ENCODE results near the gene ADPRH.
A peak's percentile ranks its signal among the peaks of the same experiment; 100 is the strongest.
"Not testable (repeated sequence)": the region's sequence is repeated elsewhere in the genome, so short reads cannot be mapped to it uniquely, and the experiment has no call there.

Gene ADPRH

GRCh38 chr3:119585208-119585607 lies 5.9 kb downstream of the ADPRH start:
- Histone ChIP-seq H3K4me1 (ENCODE audit: control insufficient read depth, insufficient read depth, low read length, unreplicated experiment) (peaks cover 16% of the 10 kb centered on the region), H3K79me2 (ENCODE audit: control insufficient read depth, insufficient read depth, low read length, unreplicated experiment) (no peaks in the 10 kb centered on the region), H3K27me3 (ENCODE audit: insufficient read depth, low read length) (no peaks in the 10 kb centered on the region), H3K27ac (ENCODE audit: low read depth, low read length) (no peak overlapping the region), H2AFZ (ENCODE audit: low read length, unreplicated experiment) (no peak overlapping the region), H3K4me3 (ENCODE audit: low read depth, low read length) (no peak overlapping the region), H3K36me3 (ENCODE audit: insufficient read depth, low read length) (peaks cover 4% of the 10 kb centered on the region; the same call in 1 of the 2 replicates)

GRCh38 chr3:119585856-119586570 lies 6.7 kb downstream of the ADPRH start:
- H3K27ac ChIP-seq (ENCODE audit: low read depth, low read length), result peak overlapping the region; percentile 32; the same call in 1 of the 2 replicates
- H3K79me2 ChIP-seq (ENCODE audit: control insufficient read depth, insufficient read depth, low read length, unreplicated experiment), result no peaks in the 10 kb centered on the region
- H3K4me3 ChIP-seq (ENCODE audit: low read depth, low read length), result no peak overlapping the region
- peaks cover 7% of the 10 kb centered on the region; the same call in 1 of the 2 replicates for H3K36me3 ChIP-seq (ENCODE audit: insufficient read depth, low read length)
- peaks cover 11% of the 10 kb centered on the region for H3K4me1 ChIP-seq (ENCODE audit: control insufficient read depth, insufficient read depth, low read length, unreplicated experiment)
- no peaks in the 10 kb centered on the region for H3K27me3 ChIP-seq (ENCODE audit: insufficient read depth, low read length)
- no peak overlapping the region for H2AFZ ChIP-seq (ENCODE audit: low read length, unreplicated experiment)

GRCh38 chr3:119586733-119587172 lies 7.5 kb downstream of the ADPRH start:
- Histone ChIP-seq H3K27ac (ENCODE audit: low read depth, low read length) (no peak overlapping the region), H3K4me3 (ENCODE audit: low read depth, low read length) (no peak overlapping the region), H3K4me1 (ENCODE audit: control insufficient read depth, insufficient read depth, low read length, unreplicated experiment) (peaks cover 11% of the 10 kb centered on the region), H3K36me3 (ENCODE audit: insufficient read depth, low read length) (peaks cover 7% of the 10 kb centered on the region; the same call in 1 of the 2 replicates), H3K79me2 (ENCODE audit: control insufficient read depth, insufficient read depth, low read length, unreplicated experiment) (no peaks in the 10 kb centered on the region), H3K27me3 (ENCODE audit: insufficient read depth, low read length) (no peaks in the 10 kb centered on the region), H2AFZ (ENCODE audit: low read length, unreplicated experiment) (no peak overlapping the region)

GRCh38 chr3:119588112-119588511 lies 8.8 kb downstream of the ADPRH start:
- Histone ChIP-seq H3K27me3 (ENCODE audit: insufficient read depth, low read length) (no peaks in the 10 kb centered on the region), H3K4me3 (ENCODE audit: low read depth, low read length) (no peak overlapping the region), H2AFZ (ENCODE audit: low read length, unreplicated experiment) (no peak overlapping the region), H3K79me2 (ENCODE audit: control insufficient read depth, insufficient read depth, low read length, unreplicated experiment) (no peaks in the 10 kb centered on the region), H3K36me3 (ENCODE audit: insufficient read depth, low read length) (peaks cover 7% of the 10 kb centered on the region; the same call in 1 of the 2 replicates), H3K4me1 (ENCODE audit: control insufficient read depth, insufficient read depth, low read length, unreplicated experiment) (peaks cover 11% of the 10 kb centered on the region), H3K27ac (ENCODE audit: low read depth, low read length) (no peak overlapping the region)

GRCh38 chr3:119589102-119589773 lies 9.9 kb downstream of the ADPRH start:
- Histone ChIP-seq H2AFZ (ENCODE audit: low read length, unreplicated experiment) (no peak overlapping the region), H3K4me3 (ENCODE audit: low read depth, low read length) (no peak overlapping the region), H3K4me1 (ENCODE audit: control insufficient read depth, insufficient read depth, low read length, unreplicated experiment) (peaks cover 11% of the 10 kb centered on the region), H3K79me2 (ENCODE audit: control insufficient read depth, insufficient read depth, low read length, unreplicated experiment) (no peaks in the 10 kb centered on the region), H3K36me3 (ENCODE audit: insufficient read depth, low read length) (peaks cover 7% of the 10 kb centered on the region; the same call in 1 of the 2 replicates), H3K27me3 (ENCODE audit: insufficient read depth, low read length) (no peaks in the 10 kb centered on the region), H3K27ac (ENCODE audit: low read depth, low read length) (no peak overlapping the region)

GRCh38 chr3:119590706-119591105 lies 11.4 kb downstream of the ADPRH start:
- Histone ChIP-seq H3K27ac (ENCODE audit: low read depth, low read length) (no peak overlapping the region), H3K36me3 (ENCODE audit: insufficient read depth, low read length) (peaks cover 7% of the 10 kb centered on the region; the same call in 1 of the 2 replicates), H3K4me3 (ENCODE audit: low read depth, low read length) (no peak overlapping the region), H3K27me3 (ENCODE audit: insufficient read depth, low read length) (no peaks in the 10 kb centered on the region), H3K4me1 (ENCODE audit: control insufficient read depth, insufficient read depth, low read length, unreplicated experiment) (peaks cover 11% of the 10 kb centered on the region), H2AFZ (ENCODE audit: low read length, unreplicated experiment) (no peak overlapping the region), H3K79me2 (ENCODE audit: control insufficient read depth, insufficient read depth, low read length, unreplicated experiment) (no peaks in the 10 kb centered on the region)

- Histone ChIP-seq H2AFZ (ENCODE audit: low read length, unreplicated experiment) (no peak overlapping the region), H3K27me3 (ENCODE audit: insufficient read depth, low read length) (no peaks in the 10 kb centered on the region), H3K4me3 (ENCODE audit: low read depth, low read length) (no peak overlapping the region), H3K4me1 (ENCODE audit: control insufficient read depth, insufficient read depth, low read length, unreplicated experiment) (peaks cover 8% of the 10 kb centered on the region), H3K27ac (ENCODE audit: low read depth, low read length) (no peak overlapping the region), H3K79me2 (ENCODE audit: control insufficient read depth, insufficient read depth, low read length, unreplicated experiment) (no peaks in the 10 kb centered on the region), H3K36me3 (ENCODE audit: insufficient read depth, low read length) (peaks cover 7% of the 10 kb centered on the region; the same call in 1 of the 2 replicates)
Observed at GRCh38 chr3:119592861-119593260, 13.6 kb downstream of the ADPRH start.

GRCh38 chr3:119594066-119594465 lies 14.8 kb downstream of the ADPRH start:
- no peaks in the 10 kb centered on the region for H3K27me3 ChIP-seq (ENCODE audit: insufficient read depth, low read length)
- H3K79me2 ChIP-seq (ENCODE audit: control insufficient read depth, insufficient read depth, low read length, unreplicated experiment), result no peaks in the 10 kb centered on the region
- H2AFZ ChIP-seq (ENCODE audit: low read length, unreplicated experiment), result no peak overlapping the region
- no peak overlapping the region for H3K4me3 ChIP-seq (ENCODE audit: low read depth, low read length)
- no peak overlapping the region for H3K27ac ChIP-seq (ENCODE audit: low read depth, low read length)
- peaks cover 3% of the 10 kb centered on the region; the same call in 1 of the 2 replicates for H3K36me3 ChIP-seq (ENCODE audit: insufficient read depth, low read length)
- H3K4me1 ChIP-seq (ENCODE audit: control insufficient read depth, insufficient read depth, low read length, unreplicated experiment), result peaks cover 8% of the 10 kb centered on the region

- not testable (repeated sequence) for H3K79me2 ChIP-seq (ENCODE audit: control insufficient read depth, insufficient read depth, low read length, unreplicated experiment); H3K36me3 ChIP-seq (ENCODE audit: insufficient read depth, low read length); H3K4me3 ChIP-seq (ENCODE audit: low read depth, low read length); H3K27me3 ChIP-seq (ENCODE audit: insufficient read depth, low read length); H3K27ac ChIP-seq (ENCODE audit: low read depth, low read length); H3K4me1 ChIP-seq (ENCODE audit: control insufficient read depth, insufficient read depth, low read length, unreplicated experiment); H2AFZ ChIP-seq (ENCODE audit: low read length, unreplicated experiment)
Observed at GRCh38 chr3:119594929-119595328, 15.6 kb downstream of the ADPRH start.

GRCh38 chr3:119595639-119596334 lies 16.5 kb downstream of the ADPRH start:
- Histone ChIP-seq H3K4me1 (ENCODE audit: control insufficient read depth, insufficient read depth, low read length, unreplicated experiment) (peaks cover 8% of the 10 kb centered on the region), H3K4me3 (ENCODE audit: low read depth, low read length) (peak overlapping the region; percentile 65), H2AFZ (ENCODE audit: low read length, unreplicated experiment) (peak overlapping the region; percentile 82), H3K27me3 (ENCODE audit: insufficient read depth, low read length) (no peaks in the 10 kb centered on the region), H3K36me3 (ENCODE audit: insufficient read depth, low read length) (no peaks in the 10 kb centered on the region), H3K79me2 (ENCODE audit: control insufficient read depth, insufficient read depth, low read length, unreplicated experiment) (no peaks in the 10 kb centered on the region), H3K27ac (ENCODE audit: low read depth, low read length) (no peak overlapping the region)

Measured in ACC112 (cell line).